ENCODE data around the gene ZMYND10.
A peak's percentile ranks its signal among the peaks of the same experiment; 100 is the strongest.

- TF ChIP-seq CTCF (conservative IDR thresholded peaks at IDR 0.05; ENCODE audit: low read depth in 2 of 2) (no peak), EZH2phosphoT487 (IDR thresholded peaks at IDR 0.05; ENCODE audit: unreplicated experiment) (no peak), CREB1 (CRISPR knock-in tag; IDR thresholded peaks at IDR 0.05; ENCODE audit: low read depth) (peak; percentile 81), POLR2AphosphoS5 (IDR thresholded peaks at IDR 0.05; ENCODE audit: low read depth) (peak; percentile 95), EZH2 (IDR thresholded peaks at IDR 0.05; ENCODE audit: low read depth, unreplicated experiment) (no peak)
These were observed 5.2 kb upstream of the ZMYND10 start, which contains the start of the genes CYB561D2 and NPRL2 for GRCh38 chr3:50350527-50351322.

Measured in GM23338 (cell line).